Motor neuron (in vitro differentiated cells): ENCODE data around the gene RPAP3. TPM values are rescaled to one million over a fixed set of nuclear protein-coding genes. Genes with fewer than 3 reads are reported as not detected.

ENCODE experiments used
- ATAC-seq, 8 experiments: fragments of 200-7000 bp; cut with Tn5 transposase; replicated peaks in 6 of 8; 2 replicates each; pipeline ENCODE4 v1.8.0; 2021; ENCODE audit warnings: mild to moderate bottlenecking in 8 of 8, moderate library complexity in 8 of 8
- H3K27ac ChIP-seq, 2 donors: fragments of 250-450 bp; sonication (Bioruptor Pico); 2 replicates each; pipeline ENCODE4 v1.9.0; 2021; ENCODE audit warnings: antibody characterized with exemption in 2 of 2, mild to moderate bottlenecking in 2 of 2, moderate library complexity in 1 of 2
- H3K4me1 ChIP-seq, 2 donors: fragments of 250-450 bp; sonication (Bioruptor Pico); replicated peaks in 1 of 2; 2 replicates each; pipeline ENCODE4 v1.6.1; 2021; ENCODE audit warnings: antibody characterized with exemption in 2 of 2, mild to moderate bottlenecking in 2 of 2, moderate library complexity in 1 of 2
- H3K4me3 ChIP-seq, 5 donors: fragments of 250-450 bp; sonication (Bioruptor Pico); 2 replicates each; pipeline ENCODE4 v1.9.0; 2021; ENCODE audit warnings: antibody characterized with exemption in 5 of 5, mild to moderate bottlenecking in 5 of 5, moderate library complexity in 4 of 5
- WGBS, 10 experiments: fragments of 450-650 bp; shearing (Covaris generic); methylation state at CpG; one replicate each; pipeline ENCODE4 v1.0.0; 2022; 5-methylcytosine and 5-hydroxymethylcytosine counted together
- in situ Hi-C, 9 experiments: fragments of 400-800 bp; cut with MboI; loops; one replicate each; pipeline ENCODE4 v1.15.0; 2021; ENCODE audit warnings: low sequenced_read_pairs in 9 of 9, low pct_unique_long_range_greater_than_20kb in 2 of 9; ENCODE audit not compliant: unreplicated experiment in 9 of 9
- total RNA-seq, 8 experiments: library from RNA; unstranded; fragments of 300-600 nt; gene quantifications; 2 replicates each; pipeline versions ENCODE4 v1.2.3 to v1.2.4, GENCODE V29; 2022

Gene RPAP3
- total RNA-seq: 10 to 100 TPM; 17.1 to 45.6 (median 29.5) TPM

GRCh38 chr12:47705566-47706425 is at the start of gene RPAP3:
RPAP3 (minus strand) TSS chr12:47706030; CDS start chr12:47702840, 3,190 bp downstream.
- peak within 1 kb of the TSS; percentile 66 to 99 (median 90) for H3K4me3 ChIP-seq
- peak; percentile 83 to 96 (median 94) for ATAC-seq
- 0% methylated on average over 3 of the region's 66 CpGs; no CpG with 5 or more reads in 9 of the 10 experiments for WGBS, 10 experiments
- in situ Hi-C loops: loop anchor here in 5 of 9 experiments (25.0 kb wide), 4 partner anchors 107 to 907 kb away; partner anchors contain the start of genes CCDC184 (in 2 of the 5) and HDAC7 (in 1 of the 5)
- H3K4me1 ChIP-seq: peaks cover 6 to 12% of the 10 kb centered on the region in 2 donors
- peak within 1 kb of the TSS; percentile 85 to 91 for H3K27ac ChIP-seq

- in situ Hi-C loops: no loop called here
- H3K27ac ChIP-seq: no peak overlapping the region
- ATAC-seq: no peak
- H3K4me1 ChIP-seq: peaks cover 3 to 6% of the 10 kb centered on the region in 2 donors
- no peak overlapping the region for H3K4me3 ChIP-seq
- 86 to 100% (median 89%) methylated on average over 1 to 3 of the region's 3 CpGs; no CpG with 5 or more reads in 7 of the 10 experiments for WGBS, 10 experiments
Measured at GRCh38 chr12:47754881-47755280, 49.1 kb upstream of the RPAP3 start.

- peaks cover 3 to 6% of the 10 kb centered on the region in 2 donors for H3K4me1 ChIP-seq
- H3K27ac ChIP-seq: no peak overlapping the region
- no peak for ATAC-seq
- no peak overlapping the region for H3K4me3 ChIP-seq
- in situ Hi-C loops: no loop called here
- 63 to 100% (median 80%) methylated on average over 1 to 3 of the region's 4 CpGs; no CpG with 5 or more reads in 3 of the 10 experiments for WGBS, 10 experiments
Measured at GRCh38 chr12:47754126-47754525, 48.3 kb upstream of the RPAP3 start.

GRCh38 chr12:47753021-47754001 is 47.5 kb upstream of the RPAP3 start:
- in situ Hi-C loops: no loop called here
- H3K27ac ChIP-seq: no peak overlapping the region
- 33 to 89% (median 51%) methylated on average over 1 to 3 of the region's 11 CpGs; no CpG with 5 or more reads in 4 of the 10 experiments for WGBS, 10 experiments
- H3K4me3 ChIP-seq: no peak overlapping the region
- peaks cover 0 to 3% of the 10 kb centered on the region in 2 donors for H3K4me1 ChIP-seq
- peak in 4 of 8 experiments; percentile 7 to 63 (median 36) for ATAC-seq

GRCh38 chr12:47752552-47752951 is 46.7 kb upstream of the RPAP3 start:
- no peak overlapping the region for H3K27ac ChIP-seq
- no peaks in the 10 kb centered on the region for H3K4me1 ChIP-seq
- peak in 3 of 8 experiments; percentile 82 to 88 (median 86) for ATAC-seq
- H3K4me3 ChIP-seq: no peak overlapping the region
- WGBS, 10 experiments: 0 to 100% (median 78%) methylated on average over 1 to 5 of the region's 7 CpGs; no CpG with 5 or more reads in 1 of the 10 experiments
- in situ Hi-C loops: no loop called here

GRCh38 chr12:47752121-47752520 is 46.3 kb upstream of the RPAP3 start:
- WGBS, 10 experiments: 57 to 71% methylated on average over 1 of the region's 4 CpGs; no CpG with 5 or more reads in 8 of the 10 experiments
- in situ Hi-C loops: no loop called here
- ATAC-seq: peak in 1 of 8 experiments; percentile 25
- Histone ChIP-seq H3K4me3 (no peak overlapping the region), H3K27ac (no peak overlapping the region), H3K4me1 (no peaks in the 10 kb centered on the region)

GRCh38 chr12:47751561-47751960 is 45.7 kb upstream of the RPAP3 start:
- in situ Hi-C loops: no loop called here
- Histone ChIP-seq H3K4me3 (no peak overlapping the region), H3K4me1 (no peaks in the 10 kb centered on the region), H3K27ac (no peak overlapping the region)
- ATAC-seq: peak in 1 of 8 experiments; percentile 6
- 40 to 92% (median 71%) methylated on average over 1 to 6 of the region's 9 CpGs; no CpG with 5 or more reads in 6 of the 10 experiments for WGBS, 10 experiments

- H3K27ac ChIP-seq: no peak overlapping the region
- H3K4me3 ChIP-seq: no peak overlapping the region
- no peak for ATAC-seq
- no peaks in the 10 kb centered on the region for H3K4me1 ChIP-seq
- WGBS, 10 experiments: 73% methylated on average over 5 of the region's 19 CpGs; no CpG with 5 or more reads in 9 of the 10 experiments
- in situ Hi-C loops: no loop called here
Measured at GRCh38 chr12:47750916-47751470, 45.2 kb upstream of the RPAP3 start.

GRCh38 chr12:47750229-47750798 is 44.5 kb upstream of the RPAP3 start:
- Histone ChIP-seq H3K4me3 (no peak overlapping the region), H3K4me1 (no peaks in the 10 kb centered on the region), H3K27ac (no peak overlapping the region)
- WGBS, 10 experiments: 80 to 100% (median 93%) methylated on average over 1 to 4 of the region's 10 CpGs; no CpG with 5 or more reads in 3 of the 10 experiments
- ATAC-seq: no peak
- in situ Hi-C loops: no loop called here

- ATAC-seq: no peak
- H3K27ac ChIP-seq: no peak overlapping the region
- no peak overlapping the region for H3K4me3 ChIP-seq
- 100% methylated on average over 1 of the region's 3 CpGs; no CpG with 5 or more reads in 9 of the 10 experiments for WGBS, 10 experiments
- H3K4me1 ChIP-seq: no peaks in the 10 kb centered on the region
- in situ Hi-C loops: loop anchor here in 1 of 9 experiments (25.0 kb wide), 1 partner anchor 238 kb away; no protein-coding TSS in a partner anchor
Measured at GRCh38 chr12:47748899-47749298, 43.1 kb upstream of the RPAP3 start.

- no peak overlapping the region for H3K4me3 ChIP-seq
- in situ Hi-C loops: loop anchor here in 1 of 9 experiments (25.0 kb wide), 1 partner anchor 239 kb away; no protein-coding TSS in a partner anchor
- ATAC-seq: no peak
- no peaks in the 10 kb centered on the region for H3K4me1 ChIP-seq
- H3K27ac ChIP-seq: no peak overlapping the region
- WGBS, 10 experiments: 100% methylated on average over 1 of the region's 1 CpG; no CpG with 5 or more reads in 9 of the 10 experiments
Measured at GRCh38 chr12:47748507-47748828, 42.6 kb upstream of the RPAP3 start.
